Kidney (tissue), 14 donors: ENCODE measurements around the gene PPP2R3B. TPM values are rescaled to one million over a fixed set of nuclear protein-coding genes. Genes with fewer than 3 reads are reported as not detected.
A peak's percentile ranks its signal among the peaks of the same experiment; 100 is the strongest.
"Not testable (repeated sequence)": the region's sequence is repeated elsewhere in the genome, so short reads cannot be mapped to it uniquely, and the experiment has no call there.

Experiments
- DNase-seq, 5 donors: peaks; one replicate each; pipeline ENCODE4 v3.0.0-alpha.2; 2013 to 2020
- FAIRE-seq: peaks from 2 replicates; lab custom pipeline; 2012; peaks lifted over from hg19 to GRCh38; lab: Jason Lieb, UNC
- H3K27ac ChIP-seq, 2 donors: one replicate each; pipeline ENCODE4 v1.7.0; 2013; ENCODE audit warnings: low read depth in 2 of 2, low read length in 2 of 2, inconsistent platforms in 1 of 2
- H3K27me3 ChIP-seq: one replicate; pipeline ENCODE4 v1.7.1; 2013; ENCODE audit warnings: low read length, inconsistent platforms; ENCODE audit not compliant: control insufficient read depth, insufficient read depth
- H3K36me3 ChIP-seq, 3 donors: one replicate each; pipeline versions ENCODE4 v1.7.0 to v1.7.1; 2013; ENCODE audit warnings: low read length in 3 of 3, control low read depth in 1 of 3, inconsistent platforms in 1 of 3; ENCODE audit not compliant: insufficient read depth in 3 of 3, control insufficient read depth in 2 of 3
- H3K4me1 ChIP-seq, 3 donors: one replicate each; pipeline versions ENCODE4 v1.7.0 to v1.7.1; 2013; ENCODE audit warnings: low read length in 3 of 3, inconsistent platforms in 1 of 3, low read depth in 1 of 3; ENCODE audit not compliant: control insufficient read depth in 2 of 3, insufficient read depth in 2 of 3
- H3K4me3 ChIP-seq, 3 donors: one replicate each; pipeline versions ENCODE4 v1.7.0 to v1.8.1; 2013; ENCODE audit warnings: low read length in 3 of 3, control low read depth in 1 of 3, inconsistent platforms in 1 of 3
- H3K9ac ChIP-seq, 3 donors: one replicate each; pipeline versions ENCODE4 v1.7.0 to v1.7.1; 2013; ENCODE audit warnings: low read length in 3 of 3, control low read depth in 1 of 3, inconsistent platforms in 1 of 3
- H3K9me3 ChIP-seq, 3 donors: one replicate each; pipeline versions ENCODE4 v1.7.0 to v1.7.1; 2013; ENCODE audit warnings: low read length in 3 of 3, control low read depth in 1 of 3, inconsistent platforms in 1 of 3; ENCODE audit not compliant: control insufficient read depth in 2 of 3, insufficient read depth in 1 of 3
- CTCF ChIP-seq: IDR thresholded peaks from 3 replicates; pipeline ENCODE4 v1.5.1; 2012; ENCODE audit warnings: mild to moderate bottlenecking, moderate library complexity, borderline replicate concordance; ENCODE audit not compliant: insufficient read depth; ENCODE audit errors: extremely low read depth
- intact Hi-C: fragments of 100-400 bp; cut with DNase I; formaldehyde crosslinking; loops from one replicate; pipeline ENCODE4 v1.11.1; 2022
- polyA plus RNA-seq: library from polyadenylated mRNA; stranded (reverse); fragments of 350-450 nt; fragmentation: Illumina TruSeq; extraction: RNeasy Lipid Tissue Mini Kit (QIAGEN cat#74804); gene quantifications from one replicate; pipeline ENCODE4 v1.2.3, GENCODE V29; 2014; ENCODE audit warnings: low read depth, low replicate concordance; ENCODE audit not compliant: insufficient read depth
- total RNA-seq: library from RNA; stranded (reverse); fragmentation: NEBNext Ultra II Directional; extraction: Animal tissue kit (Norgen Biotek cat#: 25700); gene quantifications from one replicate; pipeline ENCODE4 v1.2.1, GENCODE V29; 2021
- donor health status: control.
- donor health status: control.
- donor health status: control.
- donor health status: control.
- donor health status: control.
- donor health status: DM: yes; HTN: yes; CAD: no.
- donor health status: Normal renal cell carcinoma (clear cell type).

PPP2R3B gene
- total and polyA plus RNA-seq, 2 donors from 2014 or later, result 14.1 to 14.4 TPM

- H3K4me3 ChIP-seq, result peak overlapping the region; percentile 87 to 94 (median 90)
- no peak for TF ChIP-seq CTCF
- DNase-seq (peak in 2 of 5 donors; percentile 11 to 61), FAIRE-seq (no peak)
- H3K27me3 ChIP-seq, result no peaks in the 10 kb centered on the region
- H3K4me1 ChIP-seq, result peaks cover 0 to 2% (median 0%) of the 10 kb centered on the region in 3 donors
- peak overlapping the region; percentile 75 to 96 (median 89) for H3K9ac ChIP-seq
- peak overlapping the region in 1 of 2 donors; percentile 45 for H3K27ac ChIP-seq
- no peaks in the 10 kb centered on the region for H3K9me3 ChIP-seq
- intact Hi-C loops, result no loop called here
- no peaks in the 10 kb centered on the region for H3K36me3 ChIP-seq
Observed at GRCh38 chrX:387729-388128, 1.0 kb upstream of the PPP2R3B start.

GRCh38 chrX:386239-386767 is 404 bp downstream of the PPP2R3B start:
- DNase-seq (peak in 3 of 5 donors; percentile 23 to 80 (median 24)), FAIRE-seq (no peak)
- Histone ChIP-seq H3K9me3 (no peaks in the 10 kb centered on the region), H3K4me1 (peaks cover 0 to 2% (median 0%) of the 10 kb centered on the region in 3 donors), H3K27me3 (no peaks in the 10 kb centered on the region), H3K4me3 (peak overlapping the region in 2 of 3 donors; percentile 48 to 87), H3K36me3 (no peaks in the 10 kb centered on the region), H3K27ac (peak overlapping the region in 1 of 2 donors; percentile 100), H3K9ac (no peak overlapping the region)
- TF ChIP-seq CTCF, result no peak
- intact Hi-C loops, result no loop called here

GRCh38 chrX:385736-386135 is 971 bp downstream of the PPP2R3B start:
- H3K36me3 ChIP-seq, H3K9ac ChIP-seq, H3K27me3 ChIP-seq, H3K9me3 ChIP-seq, H3K27ac ChIP-seq, H3K4me1 ChIP-seq, FAIRE-seq, intact Hi-C loops, H3K4me3 ChIP-seq: not testable (repeated sequence)
- peak in 1 of 5 donors; percentile 19 for DNase-seq

GRCh38 chrX:384861-385260 is 1.8 kb downstream of the PPP2R3B start:
- H3K9ac ChIP-seq, result no peak overlapping the region
- no peaks in the 10 kb centered on the region for H3K36me3 ChIP-seq
- H3K9me3 ChIP-seq, result no peaks in the 10 kb centered on the region
- no peak overlapping the region for H3K4me3 ChIP-seq
- DNase-seq (peak in 1 of 5 donors; percentile 15), FAIRE-seq (no peak)
- no peak overlapping the region for H3K27ac ChIP-seq
- H3K27me3 ChIP-seq, result no peaks in the 10 kb centered on the region
- no peak for TF ChIP-seq CTCF
- peaks cover 0 to 2% (median 0%) of the 10 kb centered on the region in 3 donors for H3K4me1 ChIP-seq
- intact Hi-C loops, result no loop called here
